Heart left ventricle (tissue), 13 donors: ENCODE results near the gene XRCC3.

Experiments
- CTCF ChIP-seq, 12 donors: fragments of 200-600 bp; sonication (generic) in 4 of 12; IDR thresholded peaks; one replicate each; pipeline versions ENCODE4 v1.5.0 to v1.8.0; 2018 to 2022; ENCODE audit warnings: antibody characterized with exemption in 12 of 12, mild to moderate bottlenecking in 5 of 12
- POLR2A ChIP-seq, 2 donors: fragments of 450-650 bp; IDR thresholded peaks; one replicate each; pipeline ENCODE4 v1.6.1; 2017; ENCODE audit warnings: antibody characterized with exemption in 2 of 2, mild to moderate bottlenecking in 2 of 2, moderate library complexity in 2 of 2
- donor health status: ischemic (EF 13 %, LVEDD 7.1; RV severe dilation, severe dysfunction).
- donor health status: DM: no; HTN: yes; CAD: no.
- donor health status: DM: no; HTN: no; CAD: no.
- donor health status: ischemic (EF 25% LVEDD 6.9; RV normal size, moderate dysfunction).
- donor health status: ischemic (EF 25% LVEDD 5.7; RV mildly dilated, moderate dysfunction).
- donor health status: ischemic (EF 35%, LVEDD 5.7; RV mildly dilated, moderate dysfunction).
- donor health status: nonischemic (EF 11% LVEDD 7.7; RV severe dilation, severe dysfunction).
- donor health status: DM: yes; HTN: yes; CAD: no.
- donor health status: PGD.
- donor health status: ischemic (EF 29% LVEDD 5.4; RV normal size, mild dysfunction).
- donor health status: nonischemic (EF 23%, LVEDD 6.1; RV moderate dilation, normal function).

- no peak for TF ChIP-seq CTCF (IDR thresholded peaks at IDR 0.05)
- no peak for TF ChIP-seq POLR2A (IDR thresholded peaks at IDR 0.05)
Measured at GRCh38 chr14:103725739-103726395, 10.6 kb upstream of the XRCC3 start.
